Esophagus (tissue), 2 donors: ENCODE measurements around the gene TUBB1. TPM values are rescaled to one million over a fixed set of nuclear protein-coding genes. Genes with fewer than 3 reads are reported as not detected.

ENCODE experiments used
- H3K27ac ChIP-seq, 2 donors: one replicate each; pipeline ENCODE4 v1.5.1; 2013; ENCODE audit warnings: low read depth in 2 of 2, mild to moderate bottlenecking in 2 of 2, inconsistent platforms in 1 of 2, low read length in 1 of 2, moderate library complexity in 1 of 2
- H3K27me3 ChIP-seq, 2 donors: one replicate each; pipeline ENCODE4 v1.6.1; 2013; ENCODE audit warnings: low read length in 2 of 2, control low read depth in 1 of 2, mild to moderate bottlenecking in 1 of 2; ENCODE audit not compliant: insufficient read depth in 2 of 2, control insufficient read depth in 1 of 2
- H3K36me3 ChIP-seq, 2 donors: one replicate each; pipeline ENCODE4 v1.6.1; 2013; ENCODE audit warnings: low read length in 1 of 2; ENCODE audit not compliant: control insufficient read depth in 2 of 2, insufficient read depth in 2 of 2
- H3K4me1 ChIP-seq, 2 donors: one replicate each; pipeline ENCODE4 v1.6.1; 2013; ENCODE audit warnings: low read length in 1 of 2; ENCODE audit not compliant: control insufficient read depth in 2 of 2, insufficient read depth in 2 of 2
- H3K4me3 ChIP-seq, 2 donors: one replicate each; pipeline ENCODE4 v1.5.1; 2013; ENCODE audit warnings: low read length in 2 of 2, mild to moderate bottlenecking in 2 of 2, low read depth in 1 of 2, moderate library complexity in 1 of 2
- H3K9me3 ChIP-seq, 2 donors: one replicate each; pipeline ENCODE4 v1.6.1; 2013; ENCODE audit warnings: mild to moderate bottlenecking in 2 of 2, low read depth in 1 of 2, low read length in 1 of 2, moderate library complexity in 1 of 2; ENCODE audit not compliant: control insufficient read depth in 2 of 2, insufficient read depth in 1 of 2
- WGBS, 2 donors: extraction: QIAGEN DNeasy Blood & Tissue Kit; methylation state at CpG; one replicate each; pipeline ENCODE4 v1.1.7; 2013; 5-methylcytosine and 5-hydroxymethylcytosine counted together
- polyA plus RNA-seq, 2 donors: library from polyadenylated mRNA; stranded (reverse); fragments of 200-250 nt; gene quantifications; one replicate each; pipeline ENCODE4 v1.2.3, GENCODE V29; 2013
- donor health status: healthy with polysubstance abuse.
- donor health status: Bipolar disorder and iron deficiency.

TUBB1 gene
- polyA plus RNA-seq, 2 donors: 0.04 TPM; not detected in 1

- Histone ChIP-seq H3K4me3 (no peak overlapping the region), H3K4me1 (no peaks in the 10 kb centered on the region), H3K36me3 (peaks cover 23 to 47% of the 10 kb centered on the region in 2 donors), H3K27me3 (no peaks in the 10 kb centered on the region), H3K27ac (peak overlapping the region in 1 of 2 donors; percentile 7), H3K9me3 (no peaks in the 10 kb centered on the region)
- WGBS, 2 donors: 74 to 83% methylated on average over 18 of the region's 18 CpGs
These were observed 23.6 kb upstream of the TUBB1 start for GRCh38 chr20:58995461-58996225.

- no peak overlapping the region for H3K4me3 ChIP-seq
- peaks cover 19 to 45% of the 10 kb centered on the region in 2 donors for H3K36me3 ChIP-seq
- H3K27me3 ChIP-seq: no peaks in the 10 kb centered on the region
- 88 to 89% methylated on average over 12 of the region's 12 CpGs for WGBS, 2 donors
- H3K9me3 ChIP-seq: no peaks in the 10 kb centered on the region
- H3K27ac ChIP-seq: no peak overlapping the region
- H3K4me1 ChIP-seq: no peaks in the 10 kb centered on the region
These were observed 23.0 kb upstream of the TUBB1 start for GRCh38 chr20:58996226-58996611.

- no peaks in the 10 kb centered on the region for H3K4me1 ChIP-seq
These were observed 22.0 kb upstream of the TUBB1 start for GRCh38 chr20:58997141-58997770.

GRCh38 chr20:58998656-58999055 is 20.6 kb upstream of the TUBB1 start:
- no peaks in the 10 kb centered on the region for H3K27me3 ChIP-seq
- no peak overlapping the region for H3K4me3 ChIP-seq
- H3K27ac ChIP-seq: no peak overlapping the region
- no peaks in the 10 kb centered on the region for H3K4me1 ChIP-seq
- no peaks in the 10 kb centered on the region for H3K9me3 ChIP-seq
- peaks cover 17 to 32% of the 10 kb centered on the region in 2 donors for H3K36me3 ChIP-seq
- 92 to 95% methylated on average over 11 of the region's 11 CpGs for WGBS, 2 donors

More at GRCh38 chr20:58997141-58997770, 22.0 kb upstream of the TUBB1 start:
- 92 to 93% methylated on average over 24 of the region's 24 CpGs for WGBS, 2 donors
- Histone ChIP-seq H3K27me3 (no peaks in the 10 kb centered on the region), H3K27ac (no peak overlapping the region), H3K9me3 (no peaks in the 10 kb centered on the region), H3K4me3 (no peak overlapping the region), H3K36me3 (peaks cover 18 to 45% of the 10 kb centered on the region in 2 donors)

GRCh38 chr20:59000326-59000725 is 18.9 kb upstream of the TUBB1 start:
- Histone ChIP-seq H3K9me3 (no peaks in the 10 kb centered on the region), H3K36me3 (peaks cover 14 to 24% of the 10 kb centered on the region in 2 donors), H3K4me1 (peaks cover under 1 to 6% of the 10 kb centered on the region in 2 donors), H3K27ac (no peak overlapping the region), H3K4me3 (no peak overlapping the region), H3K27me3 (no peaks in the 10 kb centered on the region)
- 78 to 83% methylated on average over 3 of the region's 3 CpGs for WGBS, 2 donors

GRCh38 chr20:59001068-59001448 is 18.2 kb upstream of the TUBB1 start:
- H3K4me3 ChIP-seq: no peak overlapping the region
- H3K9me3 ChIP-seq: no peaks in the 10 kb centered on the region
- peaks cover 3 to 13% of the 10 kb centered on the region in 2 donors for H3K4me1 ChIP-seq
- peaks cover 8 to 19% of the 10 kb centered on the region in 2 donors for H3K36me3 ChIP-seq
- WGBS, 2 donors: 89 to 91% methylated on average over 13 of the region's 13 CpGs
- H3K27me3 ChIP-seq: no peaks in the 10 kb centered on the region
- no peak overlapping the region for H3K27ac ChIP-seq

GRCh38 chr20:59001449-59002171 is 17.6 kb upstream of the TUBB1 start:
- H3K27ac ChIP-seq: no peak overlapping the region
- peaks cover 3 to 18% of the 10 kb centered on the region in 2 donors for H3K4me1 ChIP-seq
- no peak overlapping the region for H3K4me3 ChIP-seq
- H3K27me3 ChIP-seq: no peaks in the 10 kb centered on the region
- H3K36me3 ChIP-seq: peaks cover 7 to 17% of the 10 kb centered on the region in 2 donors
- WGBS, 2 donors: 92 to 95% methylated on average over 27 of the region's 27 CpGs
- no peaks in the 10 kb centered on the region for H3K9me3 ChIP-seq

GRCh38 chr20:59002388-59002787 is 16.8 kb upstream of the TUBB1 start:
- H3K27ac ChIP-seq: no peak overlapping the region

GRCh38 chr20:59002874-59003399 is 16.3 kb upstream of the TUBB1 start:
- WGBS, 2 donors: 84 to 85% methylated on average over 17 of the region's 17 CpGs
- peaks cover 3 to 20% of the 10 kb centered on the region in 2 donors for H3K4me1 ChIP-seq
- peaks cover 2 to 12% of the 10 kb centered on the region in 2 donors for H3K36me3 ChIP-seq
- H3K9me3 ChIP-seq: no peaks in the 10 kb centered on the region
- H3K27ac ChIP-seq: no peak overlapping the region
- no peak overlapping the region for H3K4me3 ChIP-seq
- H3K27me3 ChIP-seq: no peaks in the 10 kb centered on the region

More at GRCh38 chr20:59002388-59002787, 16.8 kb upstream of the TUBB1 start:
- H3K36me3 ChIP-seq: peaks cover 6 to 14% of the 10 kb centered on the region in 2 donors
- H3K9me3 ChIP-seq: no peaks in the 10 kb centered on the region
- H3K4me3 ChIP-seq: no peak overlapping the region
- WGBS, 2 donors: 78 to 93% methylated on average over 7 to 8 of the region's 8 CpGs
- H3K27me3 ChIP-seq: no peaks in the 10 kb centered on the region
- H3K4me1 ChIP-seq: peaks cover 3 to 20% of the 10 kb centered on the region in 2 donors
